H1 (cell line): ENCODE results near the gene FAM177A1. TPM values are rescaled to one million over a fixed set of nuclear protein-coding genes. Genes with fewer than 3 reads are reported as not detected.
A peak's percentile ranks its signal among the peaks of the same experiment; 100 is the strongest.

Source experiments
- BCL11A ChIP-seq, 2 experiments: IDR thresholded peaks; one replicate each; pipeline ENCODE4 v1.6.1; 2011; ENCODE audit warnings: low read depth in 2 of 2, low read length in 2 of 2, mild to moderate bottlenecking in 2 of 2
- CREB1 ChIP-seq: IDR thresholded peaks from 2 replicates; pipeline ENCODE4 v1.6.1; 2012; ENCODE audit warnings: inconsistent platforms
- EP300 ChIP-seq, 2 experiments: IDR thresholded peaks; 1 replicate in 1 of 2; 2 replicates in 1 of 2; pipeline ENCODE4 v1.6.1; 2011 to 2012; ENCODE audit warnings: low read depth in 2 of 2, low read length in 2 of 2, mild to moderate bottlenecking in 2 of 2, borderline replicate concordance in 1 of 2, inconsistent platforms in 1 of 2, moderate library complexity in 1 of 2
- JUN ChIP-seq: IDR thresholded peaks from 2 replicates; pipeline ENCODE4 v1.6.1; 2011; ENCODE audit warnings: low read depth, mild to moderate bottlenecking, improper control_type of control experiment, low read length
- JUND ChIP-seq: IDR thresholded peaks from 2 replicates; pipeline ENCODE4 v1.6.1; 2011; ENCODE audit warnings: mild to moderate bottlenecking, improper control_type of control experiment, low read length
- KDM1A ChIP-seq: fragments of 200-600, 300-600 bp; sonication (generic); IDR thresholded peaks from 2 replicates; pipeline ENCODE4 v1.7.1; 2016; ENCODE audit warnings: mild to moderate bottlenecking, low read length, borderline replicate concordance
- KDM4A ChIP-seq: IDR thresholded peaks from one replicate; pipeline ENCODE4 v1.7.1; 2012; ENCODE audit warnings: low read depth, mild to moderate bottlenecking, moderate library complexity, low read length, inconsistent platforms; ENCODE audit not compliant: severe bottlenecking
- NRF1 ChIP-seq: IDR thresholded peaks from 2 replicates; pipeline ENCODE4 v1.6.1; 2011; ENCODE audit warnings: mild to moderate bottlenecking, low read depth, low read length, improper control_type of control experiment
- PHF8 ChIP-seq: fragments of 200-600 bp; sonication (generic); conservative IDR thresholded peaks from 2 replicates; pipeline ENCODE4 v1.7.1; 2012; ENCODE audit warnings: low read depth, mild to moderate bottlenecking, inconsistent platforms, low read length, moderate library complexity
- SIX5 ChIP-seq: IDR thresholded peaks from 2 replicates; pipeline ENCODE4 v1.6.1; 2011; ENCODE audit warnings: mild to moderate bottlenecking, low read depth, low read length
- TAF1 ChIP-seq: IDR thresholded peaks from 2 replicates; pipeline ENCODE4 v1.6.1; 2011; ENCODE audit warnings: mild to moderate bottlenecking, low read depth, low read length
- YY1 ChIP-seq: IDR thresholded peaks from 2 replicates; pipeline ENCODE4 v1.6.1; 2011; ENCODE audit warnings: low read depth, mild to moderate bottlenecking, low read length
- polyA plus RNA-seq, 7 experiments: library from polyadenylated mRNA; depleted of rRNA in 3 of 7; stranded (reverse) in 5 of 7; unstranded in 2 of 7; fragments of >200 nt in 5 of 7; fragments of 200-250 nt in 2 of 7; gene quantifications; 1 replicate in 5 of 7; 2 replicates in 1 of 7; 4 replicates in 1 of 7; pipeline versions ENCODE4 v1.2.1 to v1.2.3, GENCODE V29; 2011 to 2013; ENCODE audit warnings: missing spikeins in 2 of 7, mixed read lengths in 2 of 7
- total RNA-seq: library from RNA; stranded (reverse); fragmentation: NEBNext Ultra II Directional; extraction: Animal tissue kit (Norgen Biotek cat#: 25700); gene quantifications from 2 replicates; pipeline ENCODE4 v1.2.1, GENCODE V29; 2021
- TF ChIP-seq, protein P1 (sequence below): IDR thresholded peaks from 2 replicates; pipeline ENCODE4 v1.6.1; 2012; ENCODE audit warnings: low read length, inconsistent platforms
- TF ChIP-seq, protein P2 (sequence below): IDR thresholded peaks from 2 replicates; pipeline ENCODE4 v1.6.1; 2011; ENCODE audit warnings: low read depth, mild to moderate bottlenecking, low read length; ENCODE audit not compliant: insufficient read depth

FAM177A1 gene
- total and polyA plus RNA-seq, 2 of the 8 experiments (the other 6 are each of a cell fraction or from before 2014, with no cell fraction given): 11.3 to 34.0 TPM

GRCh38 chr14:35121887-35122695 is 76.0 kb downstream of the FAM177A1 start, which contains the start of the genes PPP2R3C and PRORP (continued):
- TF ChIP-seq, protein P1, sequence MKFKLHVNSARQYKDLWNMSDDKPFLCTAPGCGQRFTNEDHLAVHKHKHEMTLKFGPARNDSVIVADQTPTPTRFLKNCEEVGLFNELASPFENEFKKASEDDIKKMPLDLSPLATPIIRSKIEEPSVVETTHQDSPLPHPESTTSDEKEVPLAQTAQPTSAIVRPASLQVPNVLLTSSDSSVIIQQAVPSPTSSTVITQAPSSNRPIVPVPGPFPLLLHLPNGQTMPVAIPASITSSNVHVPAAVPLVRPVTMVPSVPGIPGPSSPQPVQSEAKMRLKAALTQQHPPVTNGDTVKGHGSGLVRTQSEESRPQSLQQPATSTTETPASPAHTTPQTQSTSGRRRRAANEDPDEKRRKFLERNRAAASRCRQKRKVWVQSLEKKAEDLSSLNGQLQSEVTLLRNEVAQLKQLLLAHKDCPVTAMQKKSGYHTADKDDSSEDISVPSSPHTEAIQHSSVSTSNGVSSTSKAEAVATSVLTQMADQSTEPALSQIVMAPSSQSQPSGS: peak; percentile 64; the same call in 1 of the 2 replicates
- TF ChIP-seq EP300 (IDR thresholded peaks at IDR 0.05; ENCODE audit: borderline replicate concordance in 1 of 2, low read depth in 2 of 2, low read length in 2 of 2) (peak in 1 of 2 experiments; percentile 28; a peak in 1 of 3 replicates), JUND (no peak), YY1 (peak; percentile 97), BCL11A (IDR thresholded peaks at IDR 0.05; ENCODE audit: low read depth in 2 of 2, low read length in 2 of 2) (no peak), CREB1 (peak; percentile 71), TAF1 (peak; percentile 92), NRF1 (no peak), JUN (no peak), SIX5 (peak; percentile 77), PHF8 (peak; percentile 80), KDM1A (no peak), KDM4A (peak; percentile 82)
- TF ChIP-seq, protein P2, sequence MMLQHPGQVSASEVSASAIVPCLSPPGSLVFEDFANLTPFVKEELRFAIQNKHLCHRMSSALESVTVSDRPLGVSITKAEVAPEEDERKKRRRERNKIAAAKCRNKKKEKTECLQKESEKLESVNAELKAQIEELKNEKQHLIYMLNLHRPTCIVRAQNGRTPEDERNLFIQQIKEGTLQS: peak; percentile 58; the same call in 1 of the 2 replicates
